ENCODE data around the gene GMPR. TPM values are rescaled to one million over a fixed set of nuclear protein-coding genes. Genes with fewer than 3 reads are reported as not detected.

Gene GMPR
- 0.96 and 1.2 TPM in 2 replicates for total RNA-seq

DNA sequence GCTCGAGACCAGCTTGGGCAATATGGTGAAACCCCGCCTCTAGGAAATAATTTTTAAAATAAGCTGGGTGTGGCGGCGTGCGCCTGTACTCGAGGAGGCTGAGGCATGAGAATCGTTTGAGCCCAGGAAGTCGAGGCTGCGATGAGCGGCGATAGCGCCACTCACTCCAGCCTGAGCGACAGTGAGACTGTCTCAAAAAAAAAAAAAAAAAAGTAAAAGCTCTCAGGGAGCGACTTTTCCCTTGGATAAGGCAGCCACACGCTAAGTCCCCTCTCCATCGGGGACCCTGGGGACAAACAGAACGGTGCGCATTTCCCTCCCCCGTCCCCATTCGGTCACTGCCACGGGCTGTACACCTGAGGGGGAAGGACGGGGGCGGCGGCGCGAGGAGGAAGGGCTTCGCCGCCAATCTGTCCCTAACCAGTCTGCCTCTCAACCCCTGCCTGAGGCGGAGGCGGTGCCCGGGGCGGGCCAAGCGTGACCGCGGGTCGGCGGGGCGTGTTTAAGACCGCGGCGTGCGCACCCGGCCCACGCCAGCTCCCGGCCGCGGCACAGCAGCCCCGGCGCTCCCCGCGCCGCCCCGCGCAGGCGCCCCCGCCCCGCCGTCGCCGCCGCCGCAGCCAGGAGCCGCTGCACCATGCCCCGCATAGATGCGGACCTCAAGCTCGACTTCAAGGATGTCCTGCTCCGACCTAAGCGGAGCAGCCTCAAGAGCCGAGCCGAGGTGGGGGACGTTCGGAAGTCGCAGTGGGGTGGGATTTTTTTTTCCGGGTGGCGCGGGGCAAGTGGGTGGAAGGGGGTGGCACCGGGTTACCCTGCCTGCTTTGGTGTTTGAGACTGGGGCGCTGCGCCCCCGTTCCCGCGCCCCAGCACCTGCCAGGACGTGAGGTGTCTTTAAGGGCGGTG lies at the start of gene GMPR:
TSS of gene GMPR (plus strand) at position 531 of the 906 bp plus-strand sequence. CDS start at position 638, 107 bp downstream.
- H3K27ac Mint-ChIP-seq = peak within 1 kb of the TSS; percentile 64
- DNase-seq (ENCODE audit: low spot score) = peak; percentile 76
- intact Hi-C loops (cut with micrococcal nuclease) = loop anchor here (1.0 to 2.0 kb wide), 3 partner anchors 82 to 528 kb away; partner anchors contain the start of gene MYLIP
- H3K4me1 Mint-ChIP-seq (ENCODE audit: low read depth) = peaks cover 26% of the 10 kb centered on the region
- peaks cover 41% of the 10 kb centered on the region for H3K27me3 Mint-ChIP-seq (ENCODE audit: insufficient read depth)
- H3K4me3 Mint-ChIP-seq = peak within 1 kb of the TSS; percentile 84
- H3K9me3 Mint-ChIP-seq = no peaks in the 10 kb centered on the region
- no peaks in the 10 kb centered on the region for H3K36me3 Mint-ChIP-seq (ENCODE audit: low read depth)

DNA sequence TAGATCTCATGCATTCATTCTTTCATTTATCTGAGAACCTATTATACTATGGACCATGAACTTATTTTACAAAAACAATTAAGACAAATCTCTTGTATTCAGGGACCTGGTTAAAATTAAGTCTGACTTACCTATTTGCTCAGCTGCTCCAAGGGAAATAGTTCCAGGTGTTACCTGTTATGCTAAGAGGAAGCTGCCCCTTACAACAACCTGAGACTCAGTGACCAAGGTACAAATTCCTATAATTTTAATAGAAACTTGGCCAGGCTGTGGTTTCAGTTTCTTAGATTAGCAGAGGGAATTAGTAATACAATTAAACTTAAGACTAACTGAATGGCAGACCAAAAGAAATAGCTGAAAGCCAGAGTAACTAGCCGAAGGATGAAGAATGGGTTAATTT lies 48.2 kb upstream of the GMPR start:
- no peaks in the 10 kb centered on the region for H3K4me1 Mint-ChIP-seq (ENCODE audit: low read depth)
- H3K36me3 Mint-ChIP-seq (ENCODE audit: low read depth) = no peaks in the 10 kb centered on the region
- intact Hi-C loops (cut with micrococcal nuclease) = no loop called here
- H3K27ac Mint-ChIP-seq = no peak overlapping the region
- H3K9me3 Mint-ChIP-seq = no peaks in the 10 kb centered on the region
- DNase-seq (ENCODE audit: low spot score) = no peak
- peaks cover 34% of the 10 kb centered on the region for H3K27me3 Mint-ChIP-seq (ENCODE audit: insufficient read depth)
- H3K4me3 Mint-ChIP-seq = no peak overlapping the region

DNA sequence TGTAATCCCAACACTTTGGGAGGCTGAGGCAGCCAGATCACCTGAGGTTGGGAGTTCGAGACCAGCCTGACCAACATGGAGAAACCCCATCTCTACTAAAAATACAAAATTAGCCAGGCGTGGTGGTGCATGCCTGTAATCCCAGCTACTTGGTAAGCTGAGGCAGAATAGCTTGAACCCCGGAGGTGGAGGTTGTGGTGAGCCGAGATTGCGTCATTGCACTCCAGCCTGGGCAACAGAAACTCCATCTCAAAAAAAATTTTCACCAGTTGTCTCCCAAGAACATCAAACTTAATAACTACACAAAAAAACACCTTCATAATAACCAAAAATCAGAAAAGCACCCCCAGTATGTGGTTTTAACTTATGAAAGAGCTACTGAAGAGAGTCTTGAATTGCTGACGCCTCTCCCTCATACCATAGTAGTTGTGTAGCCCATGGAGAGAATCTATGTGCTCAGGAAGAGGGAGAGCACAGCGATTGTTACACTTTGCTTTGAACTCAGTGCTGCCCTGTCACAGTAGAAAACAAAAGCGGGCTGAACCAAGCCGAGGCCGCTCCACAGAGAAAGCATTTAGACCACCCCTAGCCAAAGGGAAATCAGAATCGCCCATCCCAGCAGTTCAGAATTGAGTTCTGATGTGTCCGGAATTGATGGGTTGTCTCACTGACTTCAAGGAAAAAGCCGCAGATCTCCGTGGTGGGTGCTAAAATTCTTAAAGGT lies 42.0 kb upstream of the GMPR start:
- H3K27ac Mint-ChIP-seq = no peak overlapping the region
- no peak for DNase-seq (ENCODE audit: low spot score)
- H3K36me3 Mint-ChIP-seq (ENCODE audit: low read depth) = no peaks in the 10 kb centered on the region
- intact Hi-C loops (cut with micrococcal nuclease) = no loop called here
- no peaks in the 10 kb centered on the region for H3K4me1 Mint-ChIP-seq (ENCODE audit: low read depth)
- no peak overlapping the region for H3K4me3 Mint-ChIP-seq
- peaks cover 27% of the 10 kb centered on the region for H3K27me3 Mint-ChIP-seq (ENCODE audit: insufficient read depth)
- H3K9me3 Mint-ChIP-seq = no peaks in the 10 kb centered on the region

DNA sequence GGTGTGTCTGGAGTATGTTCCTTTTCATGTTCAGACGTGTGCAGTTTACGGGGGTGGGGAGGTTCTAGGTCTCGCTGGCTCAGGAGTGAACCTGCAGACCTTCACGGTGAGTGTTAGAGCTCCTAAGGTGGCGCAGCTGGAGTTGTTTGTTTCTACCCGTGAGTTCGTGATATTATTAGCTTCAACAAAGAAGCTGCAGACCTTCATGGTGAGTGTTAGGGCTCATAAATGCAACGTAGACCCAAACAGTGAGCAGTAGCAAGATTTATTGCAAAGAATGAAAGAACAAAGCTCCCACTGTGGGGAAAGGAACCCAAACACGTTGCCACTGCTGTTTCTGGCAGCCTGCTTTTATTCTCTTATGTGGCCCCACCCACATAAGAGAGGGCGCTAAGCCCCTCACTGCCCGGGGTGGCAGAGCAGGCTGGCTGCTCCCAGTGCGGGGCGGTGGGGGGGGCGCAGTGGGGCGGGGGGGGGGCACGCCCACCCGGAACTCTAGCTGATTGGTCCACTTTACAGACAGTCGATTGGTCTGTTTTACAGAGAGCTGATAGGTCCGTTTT lies 41.3 kb upstream of the GMPR start:
- Mint-ChIP-seq H3K4me1 (ENCODE audit: low read depth) (no peaks in the 10 kb centered on the region), H3K27ac (no peak overlapping the region), H3K27me3 (ENCODE audit: insufficient read depth) (peaks cover 27% of the 10 kb centered on the region), H3K36me3 (ENCODE audit: low read depth) (no peaks in the 10 kb centered on the region), H3K9me3 (no peaks in the 10 kb centered on the region), H3K4me3 (no peak overlapping the region)
- no peak for DNase-seq (ENCODE audit: low spot score)
- intact Hi-C loops (cut with micrococcal nuclease) = no loop called here

DNA sequence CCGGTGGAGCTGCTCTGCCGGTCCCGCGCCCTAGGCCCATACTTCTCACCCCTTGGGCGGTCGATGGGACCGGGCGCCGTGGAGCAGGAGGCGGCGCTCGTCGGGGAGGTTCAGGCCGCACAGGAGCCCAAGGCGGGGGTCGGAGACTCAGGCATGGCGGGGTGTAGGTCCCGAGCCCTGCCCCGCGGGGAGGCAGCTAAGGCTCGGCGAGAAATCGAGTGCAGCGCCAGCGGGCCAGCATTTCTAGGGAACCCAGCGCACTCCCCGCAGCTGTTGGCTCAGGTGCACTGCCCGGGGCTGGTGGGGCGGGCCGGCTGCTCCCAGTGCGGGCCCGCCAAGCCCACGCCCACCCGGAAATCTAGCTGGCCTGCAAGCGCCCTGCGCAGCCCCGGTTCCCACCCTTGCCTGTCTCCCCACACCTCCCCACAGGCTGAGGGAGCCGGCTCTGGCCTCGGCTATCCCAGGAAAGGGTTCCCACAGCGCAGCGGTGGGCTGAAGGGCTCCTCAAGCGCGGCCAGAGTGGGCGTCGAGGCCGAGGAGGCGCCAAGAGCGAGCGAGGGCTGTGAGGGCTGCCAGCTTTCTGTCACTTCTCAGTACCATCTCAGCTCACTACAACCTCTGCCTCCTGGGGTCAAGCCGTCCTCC lies 40.2 kb upstream of the GMPR start:
- Mint-ChIP-seq H3K4me1 (ENCODE audit: low read depth) (no peaks in the 10 kb centered on the region), H3K4me3 (no peak overlapping the region), H3K36me3 (ENCODE audit: low read depth) (no peaks in the 10 kb centered on the region), H3K27ac (no peak overlapping the region), H3K9me3 (no peaks in the 10 kb centered on the region), H3K27me3 (ENCODE audit: insufficient read depth) (peaks cover 27% of the 10 kb centered on the region)
- intact Hi-C loops (cut with micrococcal nuclease) = no loop called here
- no peak for DNase-seq (ENCODE audit: low spot score)

DNA sequence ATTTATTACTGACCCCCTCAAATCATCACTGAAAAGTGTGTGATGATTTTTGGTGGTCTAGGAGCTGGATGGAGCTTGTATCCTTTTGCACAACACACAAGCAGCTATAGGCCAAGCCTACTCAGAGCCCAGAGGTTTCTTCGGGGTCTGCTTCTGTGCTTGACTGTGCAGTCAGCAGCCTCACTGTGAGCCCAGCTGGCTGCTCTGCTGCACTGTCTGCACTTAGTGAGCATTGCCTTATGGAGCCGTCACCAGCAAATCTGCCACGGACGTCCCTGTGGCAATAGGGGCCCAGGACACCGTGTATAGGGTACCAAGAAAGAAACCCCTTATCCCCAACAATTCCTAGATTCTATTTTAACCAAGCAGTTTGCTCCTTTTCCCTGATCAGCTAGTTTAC lies 38.6 kb upstream of the GMPR start:
- H3K4me1 Mint-ChIP-seq (ENCODE audit: low read depth) = no peaks in the 10 kb centered on the region
- H3K27me3 Mint-ChIP-seq (ENCODE audit: insufficient read depth) = peaks cover 25% of the 10 kb centered on the region
- intact Hi-C loops (cut with micrococcal nuclease) = loop anchor here (10.0 kb wide), 1 partner anchor 675 kb away; no protein-coding TSS in a partner anchor
- no peaks in the 10 kb centered on the region for H3K36me3 Mint-ChIP-seq (ENCODE audit: low read depth)
- no peak overlapping the region for H3K27ac Mint-ChIP-seq
- DNase-seq (ENCODE audit: low spot score) = no peak
- H3K9me3 Mint-ChIP-seq = no peaks in the 10 kb centered on the region
- no peak overlapping the region for H3K4me3 Mint-ChIP-seq

DNA sequence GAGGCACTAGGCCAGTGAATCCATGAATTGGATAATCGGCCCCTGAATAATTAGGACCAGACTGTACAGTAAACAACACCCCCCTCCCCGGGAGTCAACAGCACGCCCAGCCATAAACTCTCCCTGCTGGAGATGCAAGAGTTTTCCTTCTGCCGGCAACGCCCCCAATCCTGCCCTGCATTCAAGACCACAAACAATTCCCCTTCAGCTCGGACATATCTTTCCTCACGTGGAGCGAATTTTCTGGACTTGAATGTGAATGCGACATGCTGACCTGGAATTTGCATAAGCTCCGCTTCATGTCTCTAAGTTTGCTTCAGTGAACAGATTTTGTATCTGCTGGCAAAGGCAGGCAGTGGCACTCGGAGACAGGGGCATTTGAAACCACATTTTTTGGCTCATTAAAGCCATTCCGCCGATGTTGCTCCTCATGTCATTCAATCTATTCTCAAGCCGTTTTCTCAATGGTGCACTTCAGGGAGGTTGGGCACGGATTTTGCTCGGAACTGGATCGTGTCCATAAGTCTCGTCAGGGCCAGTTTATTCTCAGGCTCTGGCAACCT lies 38.0 kb upstream of the GMPR start:
- DNase-seq (ENCODE audit: low spot score) = no peak
- Mint-ChIP-seq H3K4me1 (ENCODE audit: low read depth) (no peaks in the 10 kb centered on the region), H3K4me3 (no peak overlapping the region), H3K36me3 (ENCODE audit: low read depth) (no peaks in the 10 kb centered on the region), H3K27ac (no peak overlapping the region), H3K27me3 (ENCODE audit: insufficient read depth) (peaks cover 20% of the 10 kb centered on the region), H3K9me3 (no peaks in the 10 kb centered on the region)
- intact Hi-C loops (cut with micrococcal nuclease) = loop anchor here (10.0 kb wide), 1 partner anchor 676 kb away; no protein-coding TSS in a partner anchor

DNA sequence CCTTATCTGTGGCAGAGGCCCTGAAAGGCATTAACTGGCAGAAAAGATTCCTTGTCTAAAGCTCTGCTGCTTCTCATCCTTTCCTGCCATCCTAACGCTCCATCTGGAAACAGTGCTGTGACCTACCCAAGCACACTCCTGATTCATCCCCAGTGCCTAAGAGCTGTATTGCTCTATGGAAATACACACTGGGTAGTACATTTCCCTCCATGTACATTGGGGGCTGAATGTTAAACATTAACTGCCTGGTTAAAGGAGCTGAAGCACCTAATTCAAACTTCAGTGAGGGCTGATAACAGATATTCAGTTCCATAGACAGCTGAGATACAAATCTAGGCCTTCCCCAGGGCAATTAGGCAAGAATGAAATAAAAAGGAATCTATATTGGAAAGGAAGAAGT lies 36.7 kb upstream of the GMPR start:
- DNase-seq (ENCODE audit: low spot score) = no peak
- Mint-ChIP-seq H3K9me3 (no peaks in the 10 kb centered on the region), H3K27ac (no peak overlapping the region), H3K4me1 (ENCODE audit: low read depth) (peaks cover 5% of the 10 kb centered on the region), H3K4me3 (no peak overlapping the region), H3K36me3 (ENCODE audit: low read depth) (no peaks in the 10 kb centered on the region), H3K27me3 (ENCODE audit: insufficient read depth) (peaks cover 18% of the 10 kb centered on the region)
- intact Hi-C loops (cut with micrococcal nuclease) = loop anchor here (10.0 kb wide), 1 partner anchor 677 kb away; no protein-coding TSS in a partner anchor

DNA sequence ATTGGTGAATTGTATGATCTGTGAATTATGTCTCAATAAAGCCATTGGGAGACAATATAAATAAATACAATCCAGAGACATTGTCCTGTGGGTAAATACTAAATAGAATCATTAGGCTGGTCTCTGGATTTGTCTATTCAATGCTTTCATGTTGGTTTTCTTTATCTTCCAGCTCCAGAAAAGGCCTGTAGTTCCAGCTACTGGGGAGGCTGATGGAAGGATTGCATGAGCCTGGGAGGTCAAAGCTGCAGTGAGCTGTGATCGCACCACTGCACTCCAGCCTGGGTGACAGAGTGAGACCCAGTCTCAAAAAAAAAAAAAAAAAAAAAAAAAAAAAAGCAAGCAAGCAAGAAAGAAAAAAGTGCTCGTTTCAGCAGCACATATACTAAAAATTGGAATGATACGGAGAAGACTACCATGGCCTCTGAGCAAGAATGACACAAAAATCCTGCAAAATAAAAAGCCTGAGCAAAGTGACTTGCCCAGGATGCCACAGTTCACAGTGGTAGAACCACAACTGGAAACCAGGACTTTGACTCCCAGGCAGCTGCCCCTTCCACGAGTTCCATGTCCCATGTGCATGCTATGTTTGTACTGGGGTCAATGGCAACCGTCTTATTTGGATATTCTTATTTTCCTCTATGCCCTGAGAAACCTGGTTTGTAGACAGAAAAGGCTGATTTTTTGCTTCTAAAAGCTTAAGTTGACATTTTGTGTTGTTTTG lies 33.6 kb upstream of the GMPR start:
- Mint-ChIP-seq H3K36me3 (ENCODE audit: low read depth) (no peaks in the 10 kb centered on the region), H3K4me3 (no peak overlapping the region), H3K27me3 (ENCODE audit: insufficient read depth) (peaks cover 28% of the 10 kb centered on the region), H3K27ac (no peak overlapping the region), H3K4me1 (ENCODE audit: low read depth) (peaks cover 6% of the 10 kb centered on the region), H3K9me3 (no peaks in the 10 kb centered on the region)
- intact Hi-C loops (cut with micrococcal nuclease) = loop anchor here (10.0 kb wide), 1 partner anchor 680 kb away; no protein-coding TSS in a partner anchor
- no peak for DNase-seq (ENCODE audit: low spot score)

DNA sequence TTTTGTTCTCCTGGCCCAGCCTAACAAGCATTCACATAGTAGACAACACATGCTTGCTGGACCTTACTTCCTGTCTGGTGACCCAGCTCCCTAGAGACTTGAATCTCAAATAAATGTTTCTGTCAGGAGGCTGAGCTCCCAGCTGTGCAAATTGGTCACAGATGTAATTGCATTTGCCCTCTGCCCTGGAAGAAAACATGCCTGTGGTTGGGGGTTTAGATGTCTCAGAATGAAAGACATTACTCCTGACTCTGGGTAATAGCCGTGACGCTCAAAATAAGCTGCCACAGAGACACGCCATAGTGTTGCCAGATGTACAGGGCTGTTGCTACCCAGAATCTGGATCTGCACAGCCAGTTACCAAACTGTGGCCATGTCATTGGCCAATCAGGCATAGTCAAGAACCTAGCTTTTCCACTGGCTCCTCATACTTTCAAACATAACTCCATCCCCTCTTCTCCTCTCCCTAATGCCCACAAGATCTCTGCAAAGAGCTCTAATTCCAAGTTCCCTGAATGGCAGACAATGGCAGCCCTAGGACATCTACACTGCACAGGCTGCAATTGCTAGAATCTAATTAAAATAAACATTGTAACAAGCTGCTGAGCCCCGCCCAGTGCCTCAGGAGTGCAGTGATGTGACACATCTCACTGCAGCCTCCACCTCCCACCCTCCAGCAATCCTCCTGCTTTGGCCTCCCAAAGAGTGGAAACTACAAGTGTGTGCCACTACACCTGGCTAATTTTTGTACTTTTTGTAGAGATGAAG lies 32.8 kb upstream of the GMPR start:
- H3K4me3 Mint-ChIP-seq = no peak overlapping the region
- no peaks in the 10 kb centered on the region for H3K9me3 Mint-ChIP-seq
- peaks cover 24% of the 10 kb centered on the region for H3K27me3 Mint-ChIP-seq (ENCODE audit: insufficient read depth)
- intact Hi-C loops (cut with micrococcal nuclease) = loop anchor here (1.0 to 10.0 kb wide), 4 partner anchors 22 to 681 kb away; no protein-coding TSS in a partner anchor
- H3K27ac Mint-ChIP-seq = no peak overlapping the region
- peaks cover 6% of the 10 kb centered on the region for H3K4me1 Mint-ChIP-seq (ENCODE audit: low read depth)
- no peak for DNase-seq (ENCODE audit: low spot score)
- H3K36me3 Mint-ChIP-seq (ENCODE audit: low read depth) = no peaks in the 10 kb centered on the region

DNA sequence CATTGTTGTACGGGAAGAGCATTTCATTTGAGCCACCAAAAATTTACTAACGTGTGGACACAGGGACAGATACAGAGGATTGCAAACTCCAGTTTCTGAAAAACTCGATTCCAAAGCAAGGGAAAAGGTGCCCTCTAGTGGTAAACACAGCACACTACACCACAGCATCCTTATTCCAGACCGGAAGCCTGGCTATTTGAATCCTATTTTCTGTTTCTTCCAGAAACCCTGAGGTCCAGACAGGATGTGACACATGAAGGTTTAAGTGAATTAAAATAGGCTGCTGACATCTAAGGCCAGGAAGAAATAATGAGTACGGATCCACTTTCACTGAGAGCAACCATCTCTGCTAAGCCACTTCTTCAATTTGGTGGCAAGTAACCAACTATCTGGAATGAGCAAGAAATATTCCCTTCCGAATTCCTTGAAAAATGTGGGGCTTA lies 31.8 kb upstream of the GMPR start:
- Mint-ChIP-seq H3K36me3 (ENCODE audit: low read depth) (no peaks in the 10 kb centered on the region), H3K4me3 (no peak overlapping the region), H3K9me3 (no peaks in the 10 kb centered on the region), H3K27me3 (ENCODE audit: insufficient read depth) (peaks cover 27% of the 10 kb centered on the region), H3K4me1 (ENCODE audit: low read depth) (peaks cover 6% of the 10 kb centered on the region), H3K27ac (no peak overlapping the region)
- DNase-seq (ENCODE audit: low spot score) = peak; percentile 22
- intact Hi-C loops (cut with micrococcal nuclease) = loop anchor here (1.0 to 10.0 kb wide), 4 partner anchors 23 to 682 kb away; no protein-coding TSS in a partner anchor

Measured in activated T-helper 1 cell treated with anti-CD3 and anti-CD28 coated beads, Interleukin-12 subunit alpha, Interleukin-12 subunit beta, Interleukin-2, Interleukin-4 antibody, amounts not matched to agents 30 ng/mL and 10 ng/mL and 1 ng/mL, durations not matched to agents 14 hours and 24 hours and 36 hours (primary cell).